H1 (cell line): Measurements from ENCODE around the gene CACNA1A. TPM values are rescaled to one million over a fixed set of nuclear protein-coding genes. Genes with fewer than 3 reads are reported as not detected.
A peak's percentile ranks its signal among the peaks of the same experiment; 100 is the strongest.

ENCODE experiments used
- CTCF ChIA-PET: fragments of 300-600 bp; sonication (Branson Sonifier 250); formaldehyde crosslinking; loops from one replicate; lab custom pipeline; 2021; ENCODE audit not compliant: partially characterized antibody; lab: Charles Lee
- POLR2A ChIA-PET: fragments of 300-600 bp; sonication (Branson Sonifier 250); formaldehyde crosslinking; loops from one replicate; lab custom pipeline; 2021; ENCODE audit warnings: inconsistent platforms; ENCODE audit not compliant: partially characterized antibody; lab: Charles Lee
- DNase-seq, 2 experiments: peaks; one replicate each; pipeline versions ENCODE4 v3.0.0 to v3.0.0-alpha.2; 2010 to 2022; ENCODE audit warnings: low spot score in 2 of 2, low read depth in 1 of 2, mixed read lengths in 1 of 2
- FAIRE-seq: peaks from 2 replicates; lab custom pipeline; 2011; peaks lifted over from hg19 to GRCh38; lab: Jason Lieb, UNC
- H2AFZ ChIP-seq: 2 replicates; pipeline ENCODE4 v1.8.1; 2012; ENCODE audit warnings: low read length, inconsistent platforms
- H2AK5ac ChIP-seq: 2 replicates; pipeline ENCODE4 v1.6.1; 2013; ENCODE audit warnings: low read depth, low read length
- H2BK120ac ChIP-seq: replicated peaks from 2 replicates; pipeline ENCODE3; 2013; ENCODE audit warnings: low read depth, low read length, inconsistent platforms
- H2BK12ac ChIP-seq: 2 replicates; pipeline ENCODE4 v1.6.1; 2013; ENCODE audit warnings: low read depth, low read length
- H2BK15ac ChIP-seq: 2 replicates; pipeline ENCODE4 v1.6.1; 2013; ENCODE audit warnings: low read length
- H2BK20ac ChIP-seq: 2 replicates; pipeline ENCODE4 v1.6.1; 2013; ENCODE audit warnings: low read length
- H2BK5ac ChIP-seq: 2 replicates; pipeline ENCODE4 v1.6.1; 2013; ENCODE audit warnings: low read depth, low read length
- H3K14ac ChIP-seq: 2 replicates; pipeline ENCODE4 v1.6.1; 2013; ENCODE audit warnings: inconsistent platforms; ENCODE audit not compliant: insufficient read length
- H3K18ac ChIP-seq: 2 replicates; pipeline ENCODE4 v1.6.1; 2013; ENCODE audit warnings: low read length; ENCODE audit errors: extremely low read depth
- H3K23ac ChIP-seq: 2 replicates; pipeline ENCODE4 v1.6.1; 2013; ENCODE audit warnings: inconsistent platforms; ENCODE audit not compliant: insufficient read length
- H3K23me2 ChIP-seq: 2 replicates; pipeline ENCODE4 v1.6.1; 2013; ENCODE audit warnings: low read depth, low read length
- H3K27ac ChIP-seq: 2 replicates; pipeline ENCODE4 v1.6.1; 2011; ENCODE audit warnings: low read depth, low read length, inconsistent platforms
- H3K27me3 ChIP-seq, 4 experiments: replicated peaks in 1 of 4; 1 replicate in 1 of 4; 2 replicates in 3 of 4; pipeline versions ENCODE4 v1.6.1 to v1.8.1; 2011 to 2013; ENCODE audit warnings: low read length in 3 of 4, mild to moderate bottlenecking in 3 of 4, inconsistent platforms in 2 of 4, mixed read lengths in 2 of 4, moderate library complexity in 1 of 4; ENCODE audit not compliant: control insufficient read depth in 3 of 4, insufficient read depth in 3 of 4; ENCODE audit errors: extremely low read depth in 1 of 4
- H3K36me3 ChIP-seq, 4 experiments: 2 replicates each; pipeline versions ENCODE4 v1.6.1 to v1.8.1; 2011 to 2013; ENCODE audit warnings: mild to moderate bottlenecking in 4 of 4, low read length in 3 of 4, moderate library complexity in 2 of 4, control low read depth in 1 of 4, inconsistent platforms in 1 of 4; ENCODE audit not compliant: insufficient read depth in 4 of 4, control insufficient read depth in 2 of 4
- H3K4ac ChIP-seq: replicated peaks from 2 replicates; pipeline ENCODE3; 2013; ENCODE audit warnings: low read length, low read depth, mixed read lengths, inconsistent platforms; ENCODE audit not compliant: insufficient read length
- H3K4me1 ChIP-seq, 4 experiments: replicated peaks in 1 of 4; 1 replicate in 1 of 4; 2 replicates in 3 of 4; pipeline versions ENCODE4 v1.6.1 to v1.8.1; 2011 to 2013; ENCODE audit warnings: low read length in 3 of 4, inconsistent platforms in 2 of 4, mixed read lengths in 1 of 4; ENCODE audit not compliant: insufficient read depth in 4 of 4, control insufficient read depth in 3 of 4
- H3K4me2 ChIP-seq, 2 experiments: 2 replicates each; pipeline versions ENCODE4 v1.6.1 to v1.8.1; 2011 to 2013; ENCODE audit warnings: low read depth in 2 of 2, low read length in 2 of 2, control low read depth in 1 of 2, inconsistent platforms in 1 of 2, mild to moderate bottlenecking in 1 of 2; ENCODE audit not compliant: insufficient read depth in 1 of 2
- H3K4me3 ChIP-seq, 4 experiments: fragments of 200-600, 300-600 bp in 1 of 4; sonication (generic), shearing (Covaris generic), sonication (Bioruptor Twin) in 1 of 4; 2 replicates each; pipeline versions ENCODE4 v1.5.1 to v1.8.1; 2011 to 2016; ENCODE audit warnings: low read length in 4 of 4, low read depth in 3 of 4, control low read depth in 2 of 4, inconsistent platforms in 2 of 4, mild to moderate bottlenecking in 2 of 4, mixed read lengths in 1 of 4, moderate library complexity in 1 of 4; ENCODE audit not compliant: insufficient read depth in 2 of 4; ENCODE audit errors: extremely low read depth in 1 of 4
- H3K56ac ChIP-seq: replicated peaks from 2 replicates; pipeline ENCODE3; 2013; ENCODE audit warnings: low read depth, mild to moderate bottlenecking, mixed read lengths, low read length, inconsistent platforms; ENCODE audit not compliant: insufficient read length
- H3K79me1 ChIP-seq: 2 replicates; pipeline ENCODE4 v1.6.1; 2013; ENCODE audit warnings: low read depth, low read length, control low read depth
- H3K79me2 ChIP-seq, 2 experiments: 2 replicates each; pipeline versions ENCODE4 v1.6.1 to v1.8.1; 2012 to 2013; ENCODE audit warnings: low read length in 2 of 2, mild to moderate bottlenecking in 2 of 2, inconsistent platforms in 1 of 2; ENCODE audit not compliant: insufficient read depth in 2 of 2, control insufficient read depth in 1 of 2
- H3K9ac ChIP-seq, 4 experiments: replicated peaks in 1 of 4; 1 replicate in 1 of 4; 2 replicates in 3 of 4; pipeline versions ENCODE4 v1.6.1 to v1.8.1; 2011 to 2013; ENCODE audit warnings: low read depth in 3 of 4, low read length in 3 of 4, control low read depth in 2 of 4, mild to moderate bottlenecking in 2 of 4, moderate library complexity in 2 of 4, inconsistent platforms in 1 of 4; ENCODE audit errors: extremely low read depth in 1 of 4
- H3K9me3 ChIP-seq, 2 experiments: 2 replicates each; pipeline versions ENCODE4 v1.6.1 to v1.8.1; 2012 to 2013; ENCODE audit warnings: mild to moderate bottlenecking in 2 of 2, moderate library complexity in 2 of 2, control low read depth in 1 of 2, inconsistent platforms in 1 of 2, low read depth in 1 of 2, low read length in 1 of 2, mixed read lengths in 1 of 2; ENCODE audit not compliant: insufficient read depth in 2 of 2
- H4K20me1 ChIP-seq, 2 experiments: replicated peaks in 1 of 2; 2 replicates each; pipeline versions ENCODE3 to v1.8.1; 2011 to 2013; ENCODE audit warnings: inconsistent platforms in 2 of 2, low read length in 2 of 2, mild to moderate bottlenecking in 1 of 2; ENCODE audit not compliant: insufficient read depth in 2 of 2, control insufficient read depth in 1 of 2
- H4K5ac ChIP-seq: 2 replicates; pipeline ENCODE4 v1.6.1; 2013; ENCODE audit warnings: low read length, low read depth, mixed read lengths, inconsistent platforms; ENCODE audit not compliant: insufficient read length
- H4K8ac ChIP-seq: 2 replicates; pipeline ENCODE4 v1.8.0; 2013; ENCODE audit warnings: mild to moderate bottlenecking, moderate library complexity, low read length, inconsistent platforms; ENCODE audit not compliant: insufficient read depth; ENCODE audit errors: extremely low read depth
- H4K91ac ChIP-seq: replicated peaks from 2 replicates; pipeline ENCODE3; 2013; ENCODE audit warnings: low read length, mixed read lengths, inconsistent platforms; ENCODE audit not compliant: insufficient read length
- BACH1 ChIP-seq: IDR thresholded peaks from 2 replicates; pipeline ENCODE4 v1.6.1; 2012; ENCODE audit warnings: low read length, improper control_type of control experiment
- CEBPB ChIP-seq: IDR thresholded peaks from 2 replicates; pipeline ENCODE4 v1.6.1; 2012; ENCODE audit warnings: low read depth, low read length
- CREB1 ChIP-seq: IDR thresholded peaks from 2 replicates; pipeline ENCODE4 v1.6.1; 2012; ENCODE audit warnings: inconsistent platforms
- GABPA ChIP-seq: IDR thresholded peaks from 2 replicates; pipeline ENCODE4 v1.6.1; 2011; ENCODE audit warnings: mild to moderate bottlenecking, low read length, moderate library complexity, borderline replicate concordance; ENCODE audit not compliant: insufficient read depth
- JUND ChIP-seq: IDR thresholded peaks from 2 replicates; pipeline ENCODE4 v1.6.1; 2011; ENCODE audit warnings: mild to moderate bottlenecking, improper control_type of control experiment, low read length
- KDM1A ChIP-seq: fragments of 200-600, 300-600 bp; sonication (generic); IDR thresholded peaks from 2 replicates; pipeline ENCODE4 v1.7.1; 2016; ENCODE audit warnings: mild to moderate bottlenecking, low read length, borderline replicate concordance
- NANOG ChIP-seq: IDR thresholded peaks from 2 replicates; pipeline ENCODE4 v1.6.1; 2011; ENCODE audit warnings: low read length, low read depth, mild to moderate bottlenecking, inconsistent platforms; ENCODE audit not compliant: insufficient read depth, poor library complexity, severe bottlenecking
- POLR2AphosphoS5 ChIP-seq: IDR thresholded peaks from 2 replicates; pipeline ENCODE4 v1.6.1; 2011; ENCODE audit warnings: low read depth, low read length
- RFX5 ChIP-seq: IDR thresholded peaks from 2 replicates; pipeline ENCODE4 v1.6.1; 2011; ENCODE audit warnings: low read depth, low read length, improper control_type of control experiment, borderline replicate concordance
- SIN3A ChIP-seq, 2 experiments: IDR thresholded peaks in 1 of 2; conservative IDR thresholded peaks in 1 of 2; 2 replicates each; pipeline ENCODE4 v1.6.1; 2011 to 2012; ENCODE audit warnings: low read length in 2 of 2, improper control_type of control experiment in 1 of 2, low read depth in 1 of 2, mild to moderate bottlenecking in 1 of 2
- SP1 ChIP-seq: IDR thresholded peaks from 2 replicates; pipeline ENCODE4 v1.6.1; 2011; ENCODE audit warnings: low read depth, low read length
- TCF12 ChIP-seq: IDR thresholded peaks from 2 replicates; pipeline ENCODE4 v1.6.1; 2011; ENCODE audit warnings: low read depth, mild to moderate bottlenecking, low read length
- WGBS, 2 experiments: shearing (Covaris generic) in 1 of 2; methylation state at CpG; one replicate each; pipeline versions ENCODE4 v1.1.6 to v1.1.7; 2013 to 2015; ENCODE audit warnings: low lambda C conversion rate in 2 of 2, mixed read lengths in 2 of 2, inconsistent platforms in 1 of 2, low coverage in 1 of 2, missing lambda C conversion rate in 1 of 2; ENCODE audit not compliant: insufficient replicate concordance in 2 of 2, insufficient coverage in 1 of 2, insufficient read length in 1 of 2; ENCODE audit errors: extremely low coverage in 1 of 2, missing lambda C conversion rate in 1 of 2; 5-methylcytosine and 5-hydroxymethylcytosine counted together
- polyA plus RNA-seq, 7 experiments: library from polyadenylated mRNA; depleted of rRNA in 3 of 7; stranded (reverse) in 5 of 7; unstranded in 2 of 7; fragments of >200 nt in 5 of 7; fragments of 200-250 nt in 2 of 7; gene quantifications; 1 replicate in 5 of 7; 2 replicates in 1 of 7; 4 replicates in 1 of 7; pipeline versions ENCODE4 v1.2.1 to v1.2.3, GENCODE V29; 2011 to 2013; ENCODE audit warnings: missing spikeins in 2 of 7, mixed read lengths in 2 of 7
- total RNA-seq: library from RNA; stranded (reverse); fragmentation: NEBNext Ultra II Directional; extraction: Animal tissue kit (Norgen Biotek cat#: 25700); gene quantifications from 2 replicates; pipeline ENCODE4 v1.2.1, GENCODE V29; 2021
- TF ChIP-seq, protein P1 (sequence below): IDR thresholded peaks from 2 replicates; pipeline ENCODE4 v1.6.1; 2011; ENCODE audit warnings: low read depth, mild to moderate bottlenecking, low read length; ENCODE audit not compliant: insufficient read depth

The CACNA1A gene
- total and polyA plus RNA-seq, 2 of the 8 experiments (the other 6 are each of a cell fraction or from before 2014, with no cell fraction given), result 10.7 to 25.3 TPM

DNA sequence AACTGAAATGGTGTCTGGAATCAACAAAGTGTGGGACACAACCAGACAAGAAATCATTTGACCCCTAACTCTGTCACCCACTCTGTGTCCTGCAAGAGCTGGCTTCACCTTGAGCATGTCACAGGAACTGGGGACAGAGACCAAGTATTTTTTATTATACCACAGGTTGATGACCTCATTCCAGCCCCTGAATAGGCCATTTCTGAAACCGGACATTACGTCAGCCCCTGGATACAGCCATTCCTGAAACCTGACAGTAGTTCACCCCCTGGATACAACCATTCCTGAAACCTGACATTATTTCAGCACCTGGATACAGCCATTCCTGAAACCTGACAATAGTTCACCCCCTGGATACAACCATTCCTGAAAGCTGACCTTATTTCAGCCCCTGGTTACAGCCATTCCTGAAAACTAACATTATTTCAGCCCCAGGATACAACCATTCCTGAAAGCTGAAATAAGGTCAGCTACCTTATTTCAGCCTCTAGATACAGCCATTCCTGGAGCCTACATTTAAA is 47.7 kb upstream of the CACNA1A start:
- TF ChIP-seq JUND, result no peak
- peak; percentile 75; the same call in 1 of the 2 replicates for TF ChIP-seq KDM1A
- TF ChIP-seq NANOG, result no peak
- TF ChIP-seq BACH1, result 0 out of 2 replicates have a peak, but pooled peaks have one; percentile 26
- no peak for TF ChIP-seq CEBPB
- no peak for TF ChIP-seq TCF12
- no peak for TF ChIP-seq CREB1
- TF ChIP-seq RFX5, result no peak
- TF ChIP-seq SP1, result no peak
- TF ChIP-seq, protein P1, sequence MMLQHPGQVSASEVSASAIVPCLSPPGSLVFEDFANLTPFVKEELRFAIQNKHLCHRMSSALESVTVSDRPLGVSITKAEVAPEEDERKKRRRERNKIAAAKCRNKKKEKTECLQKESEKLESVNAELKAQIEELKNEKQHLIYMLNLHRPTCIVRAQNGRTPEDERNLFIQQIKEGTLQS, result no peak
- TF ChIP-seq SIN3A (conservative IDR thresholded peaks at IDR 0.05 in 1 of 2, IDR thresholded peaks at IDR 0.05 in 1 of 2; ENCODE audit: low read depth in 1 of 2, low read length in 2 of 2), result no peak
- no peak for TF ChIP-seq POLR2AphosphoS5
- TF ChIP-seq GABPA, result no peak
- TF ChIP-seq, all 59 proteins: peak for 2
- CTCF ChIA-PET, result interaction anchor here (1.1 kb wide), 1 partner anchor 188 kb away, joined by 3 read pairs; no protein-coding TSS in a partner anchor
- WGBS, 2 experiments, result 88% methylated on average over 2 of the region's 2 CpGs; no CpG with 5 or more reads in 1 of the 2 experiments

More for the DNA sequence above, 47.7 kb upstream of the CACNA1A start:
- Histone ChIP-seq H4K91ac (no peak overlapping the region), H2BK20ac (no peak overlapping the region), H2BK15ac (no peak overlapping the region), H3K18ac (no peak overlapping the region), H2AFZ (no peak overlapping the region), H4K8ac (no peak overlapping the region), H3K27ac (no peak overlapping the region), H3K56ac (no peak overlapping the region), H3K36me3 (no peaks in the 10 kb centered on the region), H4K20me1 (no peaks in the 10 kb centered on the region), H2BK5ac (no peak overlapping the region), H3K14ac (no peak overlapping the region), H2BK120ac (no peak overlapping the region), H3K9me3 (no peaks in the 10 kb centered on the region), H3K23ac (no peak overlapping the region), H3K79me2 (no peaks in the 10 kb centered on the region), H3K23me2 (no peaks in the 10 kb centered on the region), H3K9ac (no peak overlapping the region), H3K79me1 (no peaks in the 10 kb centered on the region), H3K4me2 (no peak overlapping the region), H2BK12ac (no peak overlapping the region), H4K5ac (no peak overlapping the region), H3K4me1 (no peaks in the 10 kb centered on the region; a peak in 1 of 7 replicates), H3K4me3 (no peak overlapping the region), H2AK5ac (no peak overlapping the region), H3K27me3 (no peaks in the 10 kb centered on the region), H3K4ac (no peak overlapping the region)
- POLR2A ChIA-PET, result no interaction called here
- FAIRE-seq, result no peak
- DNase-seq, result no peak
